ENCODE results near the gene FNIP2.

GRCh38 chr4:158912806-158913205 lies 144.0 kb downstream of the FNIP2 start:
- TF ChIP-seq POLR2AphosphoS5 (IDR thresholded peaks at IDR 0.05; ENCODE audit: low read length) (no peak), EP300 (IDR thresholded peaks at IDR 0.05; ENCODE audit: borderline replicate concordance in 1 of 2, control insufficient read depth in 1 of 2, low read depth in 2 of 2, low read length in 2 of 2) (no peak), EZH2 (IDR thresholded peaks at IDR 0.05; ENCODE audit: borderline replicate concordance, control insufficient read depth, low read depth, low read length) (no peak), ZZZ3 (IDR thresholded peaks at IDR 0.05; ENCODE audit: control insufficient read depth, insufficient read length, low read depth) (no peak), ATF3 (IDR thresholded peaks at IDR 0.05; ENCODE audit: borderline replicate concordance, extremely low read depth, low read depth, low read length) (no peak), CTCF (IDR thresholded peaks at IDR 0.05 in 2 of 3, conservative IDR thresholded peaks at IDR 0.05 in 1 of 3; ENCODE audit: control insufficient read depth in 2 of 3, extremely low read depth in 1 of 3, insufficient read depth in 1 of 3, low read depth in 3 of 3, low read length in 3 of 3) (no peak), IKZF1 (conservative IDR thresholded peaks at IDR 0.05) (no peak), GABPA (IDR thresholded peaks at IDR 0.05; ENCODE audit: low read depth) (no peak), POLR2A (IDR thresholded peaks at IDR 0.05; ENCODE audit: low read depth, low read length) (no peak), NFIC (IDR thresholded peaks at IDR 0.05; ENCODE audit: low read depth, low read length) (no peak), IRF3 (IDR thresholded peaks at IDR 0.05) (no peak), RAD51 (IDR thresholded peaks at IDR 0.05) (no peak)

Measured in GM12878 (cell line).